ENCODE measurements around the gene SART1.

Gene SART1

GRCh38 chr11:65961267-65962140 lies at the start of gene SART1:
Gene SART1, plus strand, starts transcription at chr11:65961734. Its CDS starts 47 bp downstream, at chr11:65961781.
- no peak for TF ChIP-seq CTCF (IDR thresholded peaks at IDR 0.05; ENCODE audit: control insufficient read depth, insufficient read depth, low read depth, low read length, missing control alignments)
- peak within 1 kb of the TSS; percentile 72 for H3K4me3 ChIP-seq (ENCODE audit: control insufficient read depth, low read depth, low read length)
- DNase-seq (ENCODE audit: low read depth), result peak; percentile 86

GRCh38 chr11:65912845-65913244 lies 48.7 kb upstream of the SART1 start:
- no peak for TF ChIP-seq CTCF (IDR thresholded peaks at IDR 0.05; ENCODE audit: control insufficient read depth, insufficient read depth, low read depth, low read length, missing control alignments)
- no peak for DNase-seq (ENCODE audit: low read depth)
- H3K4me3 ChIP-seq (ENCODE audit: control insufficient read depth, low read depth, low read length), result no peak overlapping the region

GRCh38 chr11:65915101-65915820 lies 46.3 kb upstream of the SART1 start:
- DNase-seq (ENCODE audit: low read depth), result no peak
- no peak for TF ChIP-seq CTCF (IDR thresholded peaks at IDR 0.05; ENCODE audit: control insufficient read depth, insufficient read depth, low read depth, low read length, missing control alignments)
- no peak overlapping the region for H3K4me3 ChIP-seq (ENCODE audit: control insufficient read depth, low read depth, low read length)

- peak; percentile 90 for DNase-seq (ENCODE audit: low read depth)
- H3K4me3 ChIP-seq (ENCODE audit: control insufficient read depth, low read depth, low read length), result peak overlapping the region; percentile 13
- no peak for TF ChIP-seq CTCF (IDR thresholded peaks at IDR 0.05; ENCODE audit: control insufficient read depth, insufficient read depth, low read depth, low read length, missing control alignments)
Observed at GRCh38 chr11:65915821-65916251, 45.7 kb upstream of the SART1 start.

GRCh38 chr11:65916391-65916790 lies 45.1 kb upstream of the SART1 start:
- DNase-seq (ENCODE audit: low read depth), result no peak
- peak overlapping the region; percentile 75 for H3K4me3 ChIP-seq (ENCODE audit: control insufficient read depth, low read depth, low read length)
- no peak for TF ChIP-seq CTCF (IDR thresholded peaks at IDR 0.05; ENCODE audit: control insufficient read depth, insufficient read depth, low read depth, low read length, missing control alignments)

- peak overlapping the region; percentile 75 for H3K4me3 ChIP-seq (ENCODE audit: control insufficient read depth, low read depth, low read length)
- no peak for TF ChIP-seq CTCF (IDR thresholded peaks at IDR 0.05; ENCODE audit: control insufficient read depth, insufficient read depth, low read depth, low read length, missing control alignments)
- no peak for DNase-seq (ENCODE audit: low read depth)
Observed at GRCh38 chr11:65917077-65917433, 44.5 kb upstream of the SART1 start.

Measured in AG09309 (cell line).